Omental fat pad (tissue), 4 donors: ENCODE measurements around the gene FGF1. TPM values are rescaled to one million over a fixed set of nuclear protein-coding genes. Genes with fewer than 3 reads are reported as not detected.

Experiments used
- ATAC-seq: fragments of 150-250 bp; one replicate; pipeline ENCODE4 v1.9.1; 2016; ENCODE audit warnings: mild to moderate bottlenecking, moderate library complexity; ENCODE audit not compliant: low FRiP score
- DNase-seq: peaks from one replicate; pipeline ENCODE4 v3.0.0-alpha.2; 2019; ENCODE audit warnings: low spot score
- total RNA-seq, 4 donors: library from RNA; depleted of rRNA; stranded (reverse); fragments of >200 nt; gene quantifications; one replicate each; pipeline ENCODE4 v1.1.0, GENCODE V29; 2016
- TF ChIP-seq, protein P1 (sequence below), 3 donors: fragments of 450-650 bp; IDR thresholded peaks; one replicate each; pipeline ENCODE4 v1.5.1; 2016 to 2017; ENCODE audit warnings: antibody characterized with exemption in 3 of 3, mild to moderate bottlenecking in 3 of 3, moderate library complexity in 2 of 3

The FGF1 gene
- total RNA-seq, 4 donors from 2014 or later, result 2.2 to 43.1 (median 34.3) TPM

DNA sequence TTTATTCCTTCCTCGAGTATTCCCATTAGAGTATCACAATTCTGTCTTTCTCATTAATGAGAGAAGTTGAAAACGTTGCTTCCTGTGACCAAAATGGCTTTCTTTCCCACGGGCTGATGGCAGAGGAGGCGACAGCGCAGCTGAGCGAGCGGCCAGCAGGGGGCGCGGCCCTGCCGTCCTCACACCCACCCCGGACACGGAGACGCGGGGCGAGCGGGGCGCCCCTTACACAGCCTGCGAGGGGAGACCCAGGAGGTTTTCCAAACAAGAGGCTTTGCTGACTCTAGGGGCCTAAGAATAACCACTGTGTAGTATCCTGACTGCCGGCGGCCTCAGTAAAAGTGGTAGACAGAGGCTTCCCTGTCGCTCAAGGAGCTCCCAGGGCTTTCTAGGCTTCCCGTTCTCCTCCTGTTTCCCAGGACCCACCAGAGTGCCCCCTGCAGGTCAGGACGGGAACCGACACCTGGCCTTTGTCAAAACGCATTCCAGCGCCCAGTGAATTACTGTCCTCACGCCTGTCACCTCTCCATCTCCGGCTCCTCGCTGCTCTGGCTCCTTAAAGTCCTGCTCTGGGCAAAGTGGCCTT is 27.3 kb upstream of the FGF1 start:
- ATAC-seq (peak; percentile 89), DNase-seq (peak; percentile 90)
- TF ChIP-seq, protein P1, sequence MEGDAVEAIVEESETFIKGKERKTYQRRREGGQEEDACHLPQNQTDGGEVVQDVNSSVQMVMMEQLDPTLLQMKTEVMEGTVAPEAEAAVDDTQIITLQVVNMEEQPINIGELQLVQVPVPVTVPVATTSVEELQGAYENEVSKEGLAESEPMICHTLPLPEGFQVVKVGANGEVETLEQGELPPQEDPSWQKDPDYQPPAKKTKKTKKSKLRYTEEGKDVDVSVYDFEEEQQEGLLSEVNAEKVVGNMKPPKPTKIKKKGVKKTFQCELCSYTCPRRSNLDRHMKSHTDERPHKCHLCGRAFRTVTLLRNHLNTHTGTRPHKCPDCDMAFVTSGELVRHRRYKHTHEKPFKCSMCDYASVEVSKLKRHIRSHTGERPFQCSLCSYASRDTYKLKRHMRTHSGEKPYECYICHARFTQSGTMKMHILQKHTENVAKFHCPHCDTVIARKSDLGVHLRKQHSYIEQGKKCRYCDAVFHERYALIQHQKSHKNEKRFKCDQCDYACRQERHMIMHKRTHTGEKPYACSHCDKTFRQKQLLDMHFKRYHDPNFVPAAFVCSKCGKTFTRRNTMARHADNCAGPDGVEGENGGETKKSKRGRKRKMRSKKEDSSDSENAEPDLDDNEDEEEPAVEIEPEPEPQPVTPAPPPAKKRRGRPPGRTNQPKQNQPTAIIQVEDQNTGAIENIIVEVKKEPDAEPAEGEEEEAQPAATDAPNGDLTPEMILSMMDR (IDR thresholded peaks at IDR 0.05), result peak in 2 of 3 donors; percentile 4 to 94

DNA sequence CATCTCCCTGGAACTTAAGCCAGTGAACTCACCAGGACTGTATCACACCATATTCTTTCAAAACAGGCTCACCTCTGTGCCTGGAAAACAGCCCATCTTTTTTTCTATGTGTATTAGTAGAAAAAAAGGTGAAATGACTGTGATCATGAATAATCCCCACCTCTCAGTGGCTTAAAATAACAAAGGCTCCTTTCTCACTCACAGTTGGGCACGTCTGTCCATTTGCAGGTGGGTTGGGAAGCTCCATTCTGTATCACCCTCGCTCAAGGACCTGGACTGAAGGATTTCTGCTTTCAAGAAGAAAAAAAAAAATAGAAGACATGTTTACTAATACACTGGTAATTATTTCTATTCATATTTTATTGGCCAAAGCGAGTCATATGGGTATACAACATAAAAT is 17.3 kb upstream of the FGF1 start:
- TF ChIP-seq, protein P1 (IDR thresholded peaks at IDR 0.05), result no peak
- no peak for DNase-seq
- no peak for ATAC-seq

DNA sequence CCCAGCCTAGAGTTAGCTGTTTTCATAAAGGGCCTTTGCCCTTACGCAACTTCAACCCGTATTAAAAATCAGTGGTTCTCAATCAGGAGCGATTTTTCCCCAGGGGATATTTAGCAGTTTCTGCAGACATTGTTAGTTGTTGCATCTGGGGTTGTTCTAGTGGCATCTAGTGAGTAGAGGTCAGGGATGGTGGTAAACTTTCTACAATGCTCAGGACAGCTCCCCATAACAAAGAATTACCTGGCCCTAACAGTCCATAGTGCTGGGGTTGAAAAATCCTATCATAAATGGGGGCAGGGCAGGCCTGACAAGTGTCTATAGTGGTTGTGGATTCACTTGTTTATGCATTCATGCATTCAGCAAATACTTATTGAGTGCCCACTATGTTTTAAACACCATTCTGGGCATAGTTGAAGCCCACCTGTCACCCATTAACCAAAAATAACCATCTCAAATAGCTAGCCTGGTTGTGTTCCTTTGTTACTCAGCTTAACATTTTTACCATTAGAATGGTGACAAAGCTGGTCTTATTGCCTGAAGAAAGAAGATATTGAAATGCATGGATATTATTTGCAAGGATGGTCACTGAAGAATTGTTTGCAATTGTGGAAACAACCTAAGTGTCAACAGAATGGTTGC is 15.9 kb upstream of the FGF1 start:
- TF ChIP-seq, protein P1 (IDR thresholded peaks at IDR 0.05), result no peak
- DNase-seq (no peak), ATAC-seq (no peak)

DNA sequence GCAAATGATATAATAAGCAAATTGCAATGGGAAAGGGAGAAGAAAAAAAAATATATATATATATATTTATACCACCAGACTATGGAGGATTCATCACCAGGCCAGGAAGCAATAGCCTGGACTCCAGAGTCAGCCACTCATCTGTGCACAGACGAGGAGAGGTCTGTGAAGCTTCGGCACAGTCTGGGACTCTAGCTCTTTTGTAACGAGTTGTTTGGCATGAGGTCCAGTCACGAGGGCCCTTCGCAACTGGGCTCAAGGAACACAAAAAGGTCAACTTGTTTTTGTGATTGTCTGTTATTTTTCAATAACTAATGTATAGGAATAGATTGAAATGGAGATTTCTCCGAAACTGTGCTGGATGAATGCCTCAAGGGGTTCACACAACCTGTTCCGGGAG is 14.7 kb upstream of the FGF1 start:
- TF ChIP-seq, protein P1 (IDR thresholded peaks at IDR 0.05), result no peak
- ATAC-seq (no peak), DNase-seq (no peak)

DNA sequence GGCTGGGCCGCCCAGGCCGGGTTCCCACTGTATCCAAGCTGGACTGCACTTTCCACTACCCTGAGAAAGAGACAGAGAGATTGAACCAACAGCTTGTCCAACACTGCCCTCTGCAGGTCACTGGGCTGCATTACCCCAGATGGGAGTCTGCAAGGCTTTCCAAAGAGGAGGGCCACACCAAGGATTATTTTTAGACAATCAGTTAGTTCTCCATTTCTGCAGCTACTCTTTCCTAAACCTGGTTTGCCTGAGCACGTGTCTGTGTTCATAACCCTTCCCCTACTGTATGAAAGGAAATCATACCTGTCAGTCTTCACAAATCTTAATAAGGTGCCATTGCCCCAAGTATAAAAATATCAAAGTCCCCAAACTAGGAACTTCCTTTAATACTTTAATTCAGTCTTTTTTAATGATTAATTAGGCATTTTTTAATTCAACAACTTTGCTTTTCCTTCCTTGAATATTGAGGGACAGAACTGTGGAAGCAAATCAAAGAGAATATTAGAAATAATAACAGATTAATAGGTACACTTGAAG is 13.4 kb upstream of the FGF1 start:
- ATAC-seq (peak; percentile 92), DNase-seq (peak; percentile 88)
- TF ChIP-seq, protein P1 (IDR thresholded peaks at IDR 0.05), result peak in 2 of 3 donors; percentile 95 to 98

DNA sequence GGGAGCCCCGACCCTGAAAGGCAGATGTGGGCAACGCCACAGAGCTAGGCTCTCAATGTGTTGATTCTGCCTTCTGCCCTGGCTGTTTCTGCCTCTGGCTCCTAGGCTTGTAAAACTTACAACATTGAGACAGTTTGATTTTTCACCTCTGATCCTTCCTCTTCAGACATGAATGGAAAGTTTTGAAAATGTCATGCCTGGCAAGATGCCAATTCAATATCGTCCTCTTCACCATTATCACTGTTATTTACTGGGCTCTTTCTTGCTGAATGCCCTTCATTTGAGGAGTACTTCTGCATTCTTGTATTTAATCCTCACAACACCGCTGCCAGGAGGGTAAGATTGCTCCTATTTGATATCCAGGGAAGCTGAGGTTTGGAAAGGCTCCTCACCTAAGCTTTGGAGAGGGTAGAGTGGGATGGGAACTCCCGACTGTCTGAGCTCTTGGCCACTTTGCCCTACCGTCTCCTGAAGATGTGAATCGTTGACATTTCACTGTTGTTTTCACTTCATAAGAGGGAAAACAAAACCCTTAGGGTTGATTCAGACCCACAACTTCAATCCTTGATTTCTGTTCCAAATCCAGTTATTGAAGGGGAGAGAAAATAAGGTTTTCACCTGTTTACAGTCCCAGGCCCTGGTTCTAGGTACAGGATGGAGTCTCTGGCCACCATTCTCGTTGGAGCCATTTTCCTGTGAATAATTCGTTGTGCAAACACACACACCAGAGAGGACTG is 12.7 kb upstream of the FGF1 start:
- DNase-seq, result no peak

More for the DNA sequence above, 12.7 kb upstream of the FGF1 start:
- peak; percentile 1 for ATAC-seq
- TF ChIP-seq, protein P1 (IDR thresholded peaks at IDR 0.05), result no peak
